Parathyroid adenoma (tissue), 2 donors: ENCODE measurements around the gene PRPF31.

Experiments
- H2AFZ ChIP-seq: fragments of 300-600 bp; sonication (generic); one replicate; pipeline ENCODE4 v1.7.0; 2017; ENCODE audit warnings: antibody characterized with exemption, mild to moderate bottlenecking
- H3K27ac ChIP-seq: fragments of 300-600 bp; sonication (generic); one replicate; pipeline ENCODE4 v1.7.0; 2017
- H3K27me3 ChIP-seq: fragments of 300-600 bp; sonication (generic); one replicate; pipeline ENCODE4 v1.7.0; 2017; ENCODE audit warnings: low read length; ENCODE audit not compliant: control insufficient read depth, insufficient read depth
- H3K36me3 ChIP-seq: fragments of 300-600 bp; sonication (generic); one replicate; pipeline ENCODE4 v1.7.0; 2017; ENCODE audit warnings: low read length; ENCODE audit not compliant: control insufficient read depth, insufficient read depth
- H3K4me1 ChIP-seq: fragments of 300-600 bp; sonication (generic); one replicate; pipeline ENCODE4 v1.7.0; 2017; ENCODE audit warnings: control low read depth
- H3K4me2 ChIP-seq: fragments of 300-600 bp; sonication (generic); one replicate; pipeline ENCODE4 v1.7.0; 2017; ENCODE audit warnings: low read length
- H3K4me3 ChIP-seq: fragments of 300-600 bp; sonication (generic); one replicate; pipeline ENCODE4 v1.7.0; 2017; ENCODE audit warnings: low read depth, low read length
- H3K79me2 ChIP-seq: fragments of 300-600 bp; sonication (generic); one replicate; pipeline ENCODE4 v1.7.0; 2017; ENCODE audit warnings: control low read depth
- H3K9ac ChIP-seq: fragments of 300-600 bp; sonication (generic); one replicate; pipeline ENCODE4 v1.7.0; 2017; ENCODE audit warnings: mild to moderate bottlenecking
- H3K9me3 ChIP-seq: fragments of 300-600 bp; sonication (generic); one replicate; pipeline ENCODE4 v1.7.0; 2017; ENCODE audit warnings: low read length; ENCODE audit not compliant: control insufficient read depth
- CTCF ChIP-seq: fragments of 300-600 bp; sonication (generic); IDR thresholded peaks from one replicate; pipeline ENCODE4 v1.7.0; 2017; ENCODE audit warnings: antibody characterized with exemption, mild to moderate bottlenecking
- donor health status: primary hyperparathyroidism.

The PRPF31 gene

DNA sequence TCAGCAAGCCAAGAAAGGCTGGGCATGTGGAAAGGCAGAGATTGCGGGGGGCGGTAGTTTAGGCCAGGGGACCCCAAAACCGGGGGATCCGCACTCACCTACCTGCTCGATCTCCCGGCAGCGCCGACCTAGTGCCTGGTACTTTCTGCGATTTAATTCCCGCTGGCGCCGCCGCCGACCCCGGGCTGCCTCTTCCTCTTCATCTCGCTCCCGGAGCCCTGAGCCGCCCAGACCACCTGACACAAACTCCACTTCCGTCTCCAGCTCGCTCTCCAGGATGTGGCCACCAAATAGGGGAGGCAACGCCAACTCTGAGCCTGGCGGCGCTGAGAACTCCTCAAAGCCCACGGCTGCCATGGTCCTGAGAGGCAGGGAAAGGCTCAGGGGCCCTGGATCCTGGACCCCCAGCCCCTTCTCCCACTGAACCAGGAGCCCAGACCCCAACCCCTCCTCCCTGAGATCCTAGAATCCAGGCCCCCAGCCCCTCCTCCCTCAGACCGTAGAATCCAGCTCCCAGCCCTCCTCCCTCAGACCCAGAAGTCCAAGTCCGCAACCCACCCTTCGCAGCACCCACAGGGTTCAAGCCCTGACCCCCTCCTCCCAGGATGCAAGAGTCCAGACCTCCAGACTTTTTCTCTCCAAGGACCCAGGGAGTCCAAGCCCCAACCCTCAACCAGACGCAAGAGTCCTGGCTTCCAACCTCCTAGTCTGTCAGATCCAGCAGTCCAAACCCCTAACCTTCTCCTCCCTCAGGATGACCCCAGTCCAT is 1.0 kb upstream of the PRPF31 start:
- Histone ChIP-seq H3K9ac (no peak overlapping the region), H3K4me1 (peaks cover 6% of the 10 kb centered on the region), H3K9me3 (no peaks in the 10 kb centered on the region), H2AFZ (peak overlapping the region; percentile 76), H3K27me3 (no peaks in the 10 kb centered on the region), H3K4me3 (peak overlapping the region; percentile 95), H3K79me2 (peaks cover 10% of the 10 kb centered on the region), H3K27ac (no peak overlapping the region), H3K4me2 (peak overlapping the region; percentile 86), H3K36me3 (no peaks in the 10 kb centered on the region)
- no peak for TF ChIP-seq CTCF

DNA sequence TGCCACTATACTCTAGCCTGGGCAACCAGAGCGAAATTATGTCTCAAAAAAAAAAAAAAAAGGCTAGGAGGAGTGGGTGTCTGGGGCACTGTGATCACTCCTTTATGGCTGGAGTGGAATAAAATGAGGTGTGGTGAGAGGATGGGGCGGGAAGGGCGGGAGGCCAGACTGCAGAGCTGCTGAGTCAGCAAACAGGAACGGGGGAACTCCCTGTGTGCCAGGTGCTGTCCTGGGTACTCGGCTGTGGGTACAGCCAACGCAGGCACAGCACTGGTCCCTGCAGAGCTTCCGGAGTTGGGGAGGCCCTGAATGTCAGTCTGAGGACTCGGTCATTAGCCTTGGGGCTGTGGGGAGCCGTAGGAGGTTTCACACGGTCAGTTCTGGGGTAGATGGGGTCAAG is 5.7 kb downstream of the PRPF31 start:
- H3K4me2 ChIP-seq: no peak overlapping the region
- H3K9me3 ChIP-seq: no peaks in the 10 kb centered on the region
- no peaks in the 10 kb centered on the region for H3K27me3 ChIP-seq
- H3K36me3 ChIP-seq: no peaks in the 10 kb centered on the region
- peaks cover 4% of the 10 kb centered on the region for H3K4me1 ChIP-seq
- no peak overlapping the region for H3K4me3 ChIP-seq
- H2AFZ ChIP-seq: no peak overlapping the region
- no peak overlapping the region for H3K9ac ChIP-seq
- H3K27ac ChIP-seq: no peak overlapping the region
- H3K79me2 ChIP-seq: peaks cover 4% of the 10 kb centered on the region
- TF ChIP-seq CTCF: no peak

DNA sequence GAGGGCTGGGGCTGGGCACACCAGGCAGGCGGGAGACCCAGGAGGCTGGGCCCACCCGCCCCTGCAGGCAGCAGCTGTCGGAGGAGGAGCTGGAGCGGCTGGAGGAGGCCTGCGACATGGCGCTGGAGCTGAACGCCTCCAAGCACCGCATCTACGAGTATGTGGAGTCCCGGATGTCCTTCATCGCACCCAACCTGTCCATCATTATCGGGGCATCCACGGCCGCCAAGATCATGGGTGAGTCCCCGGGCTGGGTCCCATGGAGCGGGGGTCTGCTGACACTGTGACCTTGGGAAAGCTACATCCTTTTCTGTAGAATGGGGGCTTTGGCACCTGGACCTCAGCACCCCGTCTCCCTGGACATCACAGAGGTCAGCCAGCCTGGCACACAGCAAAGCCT is 8.1 kb downstream of the PRPF31 start:
- Histone ChIP-seq H3K27me3 (no peaks in the 10 kb centered on the region), H3K9ac (no peak overlapping the region), H3K4me1 (no peaks in the 10 kb centered on the region), H3K9me3 (no peaks in the 10 kb centered on the region), H3K4me3 (no peak overlapping the region), H3K4me2 (no peak overlapping the region), H3K79me2 (no peaks in the 10 kb centered on the region), H3K36me3 (no peaks in the 10 kb centered on the region), H3K27ac (no peak overlapping the region), H2AFZ (no peak overlapping the region)
- no peak for TF ChIP-seq CTCF

DNA sequence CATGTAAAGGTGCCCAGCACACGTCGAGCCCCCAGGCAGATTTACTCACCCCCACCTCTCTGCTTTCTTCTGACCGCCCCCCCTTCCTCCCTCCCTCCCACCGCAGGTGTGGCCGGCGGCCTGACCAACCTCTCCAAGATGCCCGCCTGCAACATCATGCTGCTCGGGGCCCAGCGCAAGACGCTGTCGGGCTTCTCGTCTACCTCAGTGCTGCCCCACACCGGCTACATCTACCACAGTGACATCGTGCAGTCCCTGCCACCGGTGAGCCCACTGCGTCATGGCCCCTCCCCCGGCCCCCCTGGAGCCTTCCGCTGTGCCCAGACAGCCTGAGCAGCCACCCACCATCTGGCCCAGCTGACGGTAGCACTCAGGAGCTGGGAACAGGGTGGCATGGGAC is 8.8 kb downstream of the PRPF31 start:
- no peak overlapping the region for H3K9ac ChIP-seq
- no peaks in the 10 kb centered on the region for H3K9me3 ChIP-seq
- H3K36me3 ChIP-seq: no peaks in the 10 kb centered on the region
- H3K27me3 ChIP-seq: no peaks in the 10 kb centered on the region
- no peak overlapping the region for H3K27ac ChIP-seq
- no peak overlapping the region for H3K4me3 ChIP-seq
- H3K4me1 ChIP-seq: no peaks in the 10 kb centered on the region
- no peak overlapping the region for H3K4me2 ChIP-seq
- TF ChIP-seq CTCF: no peak
- H3K79me2 ChIP-seq: no peaks in the 10 kb centered on the region
- no peak overlapping the region for H2AFZ ChIP-seq

DNA sequence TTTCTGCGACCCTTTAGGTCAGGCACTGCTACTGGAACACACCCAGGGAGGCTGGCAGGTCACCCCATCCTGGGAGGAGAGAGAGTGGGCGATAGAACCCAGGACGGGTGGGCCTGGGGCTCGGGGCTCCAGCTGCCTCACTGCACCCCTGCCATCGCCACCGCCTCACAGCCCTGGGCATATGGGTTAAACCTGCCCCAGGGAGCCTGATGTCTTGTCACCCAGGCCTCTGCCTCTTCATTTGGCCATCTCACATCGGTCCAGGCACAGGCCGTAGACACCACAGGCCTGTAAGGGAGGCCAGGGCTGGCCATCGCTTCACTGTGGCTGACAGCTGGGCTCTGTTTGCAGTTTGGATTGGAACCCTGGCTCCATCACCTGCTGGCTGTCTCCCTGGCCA is 10.2 kb downstream of the PRPF31 start:
- no peak overlapping the region for H3K4me3 ChIP-seq
- H3K4me1 ChIP-seq: no peaks in the 10 kb centered on the region
- no peak for TF ChIP-seq CTCF
- H3K4me2 ChIP-seq: no peak overlapping the region
- H3K36me3 ChIP-seq: no peaks in the 10 kb centered on the region
- no peaks in the 10 kb centered on the region for H3K9me3 ChIP-seq
- no peak overlapping the region for H3K9ac ChIP-seq
- H2AFZ ChIP-seq: no peak overlapping the region
- no peaks in the 10 kb centered on the region for H3K27me3 ChIP-seq
- no peaks in the 10 kb centered on the region for H3K79me2 ChIP-seq
- no peak overlapping the region for H3K27ac ChIP-seq
